GM12878 (cell line): ENCODE data around the gene MRPL50.

Experiments used
- BCL11A ChIP-seq: IDR thresholded peaks from 2 replicates; pipeline ENCODE4 v1.6.1; 2011; ENCODE audit warnings: low read depth, low read length
- CTCF ChIP-seq, 3 experiments: IDR thresholded peaks in 2 of 3; conservative IDR thresholded peaks in 1 of 3; 2 replicates each; pipeline ENCODE4 v1.5.1; 2011; ENCODE audit warnings: low read depth in 3 of 3, low read length in 3 of 3, mild to moderate bottlenecking in 3 of 3, control low read depth in 2 of 3, moderate library complexity in 2 of 3, inconsistent platforms in 1 of 3, mixed read lengths in 1 of 3; ENCODE audit not compliant: control insufficient read depth in 2 of 3, insufficient read depth in 1 of 3; ENCODE audit errors: extremely low read depth in 1 of 3
- E2F4 ChIP-seq: IDR thresholded peaks from 2 replicates; pipeline ENCODE4 v1.6.1; 2012; ENCODE audit warnings: low read depth, low read length, improper control_type of control experiment
- EZH2 ChIP-seq: IDR thresholded peaks from 2 replicates; pipeline ENCODE4 v1.6.1; 2012; ENCODE audit warnings: low read depth, mild to moderate bottlenecking, control low read depth, inconsistent platforms, low read length, borderline replicate concordance; ENCODE audit not compliant: control insufficient read depth
- FOS ChIP-seq: IDR thresholded peaks from 3 replicates; pipeline ENCODE4 v1.6.1; 2011; ENCODE audit warnings: borderline replicate concordance; ENCODE audit not compliant: insufficient read length; ENCODE audit errors: extremely low read depth

GRCh38 chr9:101380295-101380694 is 18.1 kb downstream of the MRPL50 start:
- no peak for TF ChIP-seq E2F4
- TF ChIP-seq FOS = no peak
- TF ChIP-seq BCL11A = no peak
- no peak for TF ChIP-seq CTCF (IDR thresholded peaks at IDR 0.05 in 2 of 3, conservative IDR thresholded peaks at IDR 0.05 in 1 of 3; ENCODE audit: control insufficient read depth in 2 of 3, extremely low read depth in 1 of 3, insufficient read depth in 1 of 3, low read depth in 3 of 3, low read length in 3 of 3)
- TF ChIP-seq EZH2 = no peak
